Transverse colon (tissue), 4 donors: ENCODE data around the gene PPP2R5B. TPM values are rescaled to one million over a fixed set of nuclear protein-coding genes. Genes with fewer than 3 reads are reported as not detected.

Source experiments
- DNase-seq: peaks from one replicate; pipeline ENCODE4 v3.0.0-alpha.2; 2019
- H3K27ac ChIP-seq, 4 donors: fragments of 200-600 bp; sonication (generic); 2 replicates each; pipeline ENCODE4 v1.5.1; 2016 to 2018; ENCODE audit warnings: inconsistent platforms in 4 of 4
- H3K27me3 ChIP-seq: fragments of 200-600 bp; sonication (generic); 2 replicates; pipeline ENCODE4 v1.5.1; 2017; ENCODE audit warnings: inconsistent platforms
- H3K36me3 ChIP-seq, 4 donors: fragments of 200-600 bp; sonication (generic); 2 replicates each; pipeline ENCODE4 v1.5.1; 2017 to 2019; ENCODE audit warnings: inconsistent platforms in 4 of 4
- H3K4me1 ChIP-seq, 4 donors: fragments of 200-600 bp; sonication (generic); 2 replicates each; pipeline ENCODE4 v1.5.1; 2017 to 2020; ENCODE audit warnings: inconsistent platforms in 4 of 4
- H3K4me3 ChIP-seq, 4 donors: fragments of 200-600 bp; sonication (generic); 1 replicate in 1 of 4; 2 replicates in 3 of 4; pipeline versions ENCODE4 v1.5.1 to v1.6.1; 2017 to 2019; ENCODE audit warnings: inconsistent platforms in 4 of 4
- H3K9me3 ChIP-seq, 2 donors: fragments of 200-600 bp; sonication (generic); 2 replicates each; pipeline ENCODE4 v1.5.1; 2017 to 2019; ENCODE audit warnings: inconsistent platforms in 2 of 2
- EP300 ChIP-seq: sonication (generic); formaldehyde crosslinking; IDR thresholded peaks from one replicate; pipeline ENCODE4 v1.6.1; 2017; ENCODE audit warnings: antibody characterized with exemption, low read depth
- POLR2A ChIP-seq: fragments of 450-650 bp; IDR thresholded peaks from one replicate; pipeline ENCODE4 v1.6.1; 2016; ENCODE audit warnings: antibody characterized with exemption, mild to moderate bottlenecking, moderate library complexity
- POLR2AphosphoS5 ChIP-seq, 3 donors: sonication (generic); formaldehyde crosslinking; IDR thresholded peaks; one replicate each; pipeline ENCODE4 v1.6.1; 2016; ENCODE audit warnings: antibody characterized with exemption in 3 of 3
- WGBS, 2 donors: methylation state at CpG; one replicate each; pipeline ENCODE4 v1.1.5; 2018; ENCODE audit warnings: low coverage in 1 of 2; 5-methylcytosine and 5-hydroxymethylcytosine counted together
- in situ Hi-C, 4 donors: fragments of 200-750 bp; cut with MboI; loops; one replicate each; pipeline versions ENCODE4 v1.15.0 to v1.15.1; 2017; ENCODE audit warnings: low sequenced_read_pairs in 3 of 4, low pct_ligation_motif_present in 1 of 4, low pct_unique_long_range_greater_than_20kb in 1 of 4
- intact Hi-C: fragments of 100-400 bp; cut with DNase I; formaldehyde crosslinking; loops from one replicate; pipeline ENCODE4 v1.15.1; 2023; ENCODE audit warnings: low total_unique reads
- total RNA-seq, 4 donors: library from RNA; depleted of rRNA; stranded (reverse); fragments of >200 nt; gene quantifications; one replicate each; pipeline ENCODE4 v1.1.0, GENCODE V29; 2016
- TF ChIP-seq, protein P1 (sequence below), 5 experiments: fragments of 200-600 bp in 3 of 5; fragments of 450-650 bp in 2 of 5; sonication (generic) in 3 of 5; IDR thresholded peaks; 1 replicate in 2 of 5; 2 replicates in 3 of 5; pipeline ENCODE4 v1.5.1; 2016 to 2017; ENCODE audit warnings: antibody characterized with exemption in 5 of 5, inconsistent platforms in 3 of 5, mild to moderate bottlenecking in 2 of 5, moderate library complexity in 1 of 5

Gene PPP2R5B
- total RNA-seq, 4 donors from 2014 or later = 16.7 to 38.1 (median 26.8) TPM

DNA sequence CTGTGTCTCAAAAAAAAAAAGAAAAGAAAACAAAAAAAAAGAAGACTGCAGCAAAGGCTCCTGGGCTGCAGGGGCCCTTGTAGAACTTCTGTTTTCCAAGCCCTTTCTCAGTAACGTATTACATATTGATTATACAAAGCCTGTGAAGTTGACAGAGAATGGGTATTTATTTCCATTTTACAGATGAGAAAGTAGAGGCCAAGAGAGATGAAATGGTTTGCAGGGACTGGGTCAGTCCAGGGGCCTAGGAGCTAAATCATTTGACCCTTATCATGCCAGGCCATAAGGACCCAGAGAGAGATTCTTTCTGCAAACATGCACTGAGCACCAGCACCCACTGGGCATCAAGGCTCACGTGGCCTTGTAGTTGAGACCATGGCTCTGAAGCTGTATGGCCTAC is 4.5 kb downstream of the PPP2R5B start:
- DNase-seq = no peak
- intact Hi-C loops (loop anchor here (5.0 kb wide), 1 partner anchor 68 kb away; the partner anchor contains the start of gene BATF2), in situ Hi-C loops (no loop called here)
- no peaks in the 10 kb centered on the region for H3K27me3 ChIP-seq
- no peak for TF ChIP-seq EP300
- no peak for TF ChIP-seq POLR2AphosphoS5 (IDR thresholded peaks at IDR 0.05)
- TF ChIP-seq, protein P1, sequence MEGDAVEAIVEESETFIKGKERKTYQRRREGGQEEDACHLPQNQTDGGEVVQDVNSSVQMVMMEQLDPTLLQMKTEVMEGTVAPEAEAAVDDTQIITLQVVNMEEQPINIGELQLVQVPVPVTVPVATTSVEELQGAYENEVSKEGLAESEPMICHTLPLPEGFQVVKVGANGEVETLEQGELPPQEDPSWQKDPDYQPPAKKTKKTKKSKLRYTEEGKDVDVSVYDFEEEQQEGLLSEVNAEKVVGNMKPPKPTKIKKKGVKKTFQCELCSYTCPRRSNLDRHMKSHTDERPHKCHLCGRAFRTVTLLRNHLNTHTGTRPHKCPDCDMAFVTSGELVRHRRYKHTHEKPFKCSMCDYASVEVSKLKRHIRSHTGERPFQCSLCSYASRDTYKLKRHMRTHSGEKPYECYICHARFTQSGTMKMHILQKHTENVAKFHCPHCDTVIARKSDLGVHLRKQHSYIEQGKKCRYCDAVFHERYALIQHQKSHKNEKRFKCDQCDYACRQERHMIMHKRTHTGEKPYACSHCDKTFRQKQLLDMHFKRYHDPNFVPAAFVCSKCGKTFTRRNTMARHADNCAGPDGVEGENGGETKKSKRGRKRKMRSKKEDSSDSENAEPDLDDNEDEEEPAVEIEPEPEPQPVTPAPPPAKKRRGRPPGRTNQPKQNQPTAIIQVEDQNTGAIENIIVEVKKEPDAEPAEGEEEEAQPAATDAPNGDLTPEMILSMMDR (IDR thresholded peaks at IDR 0.05) = no peak
- TF ChIP-seq POLR2A = no peak
- WGBS, 2 donors = 93% methylated on average over 2 of the region's 2 CpGs
- no peak overlapping the region for H3K27ac ChIP-seq
- H3K36me3 ChIP-seq = peaks cover 0 to 26% (median 12%) of the 10 kb centered on the region in 4 donors
- no peaks in the 10 kb centered on the region for H3K9me3 ChIP-seq
- H3K4me1 ChIP-seq = peaks cover 8 to 22% (median 12%) of the 10 kb centered on the region in 4 donors
- no peak overlapping the region for H3K4me3 ChIP-seq

- Histone ChIP-seq H3K9me3 (no peaks in the 10 kb centered on the region), H3K36me3 (peaks cover 0 to 26% (median 12%) of the 10 kb centered on the region in 4 donors), H3K4me3 (no peak overlapping the region), H3K27me3 (no peaks in the 10 kb centered on the region), H3K27ac (no peak overlapping the region), H3K4me1 (peaks cover 8 to 18% (median 12%) of the 10 kb centered on the region in 4 donors)
- DNase-seq = no peak
- intact Hi-C loops (loop anchor here (5.0 kb wide), 1 partner anchor 68 kb away; the partner anchor contains the start of gene BATF2), in situ Hi-C loops (no loop called here)
- 93 to 100% methylated on average over 6 to 7 of the region's 7 CpGs for WGBS, 2 donors
- TF ChIP-seq, protein P1 (IDR thresholded peaks at IDR 0.05) = no peak
- TF ChIP-seq EP300 (no peak), POLR2AphosphoS5 (IDR thresholded peaks at IDR 0.05) (no peak), POLR2A (no peak)
Measured at GRCh38 chr11:64929625-64930024, 5.1 kb downstream of the PPP2R5B start.

DNA sequence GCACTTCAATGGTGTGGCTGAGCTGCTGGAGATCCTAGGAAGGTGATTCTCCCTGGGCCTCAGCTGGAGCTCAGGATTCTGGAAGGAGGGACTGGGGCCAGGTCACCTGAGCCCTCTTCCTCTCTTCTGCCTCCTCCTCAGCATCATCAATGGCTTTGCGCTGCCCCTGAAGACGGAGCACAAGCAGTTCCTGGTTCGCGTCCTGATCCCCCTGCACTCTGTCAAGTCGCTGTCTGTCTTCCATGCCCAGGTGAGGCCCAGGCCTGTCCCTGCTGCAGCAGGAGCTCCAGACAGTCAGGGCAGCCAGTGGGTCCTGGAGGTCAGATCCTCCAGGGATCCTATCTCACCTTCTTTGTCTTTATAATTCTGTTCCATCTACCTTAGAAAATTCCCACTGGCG is 5.9 kb downstream of the PPP2R5B start:
- H3K4me3 ChIP-seq = no peak overlapping the region
- in situ Hi-C loops = no loop called here
- peaks cover 0 to 26% (median 12%) of the 10 kb centered on the region in 4 donors for H3K36me3 ChIP-seq
- H3K27ac ChIP-seq = no peak overlapping the region
- no peaks in the 10 kb centered on the region for H3K9me3 ChIP-seq
- no peak for TF ChIP-seq EP300
- TF ChIP-seq POLR2AphosphoS5 (IDR thresholded peaks at IDR 0.05) = no peak
- TF ChIP-seq POLR2A = no peak
- TF ChIP-seq, protein P1 (IDR thresholded peaks at IDR 0.05) = no peak
- H3K4me1 ChIP-seq = peaks cover 8 to 12% (median 9%) of the 10 kb centered on the region in 4 donors
- intact Hi-C loops = no loop called here
- 100% methylated on average over 1 to 6 of the region's 6 CpGs for WGBS, 2 donors
- H3K27me3 ChIP-seq = no peaks in the 10 kb centered on the region
- no peak for DNase-seq

DNA sequence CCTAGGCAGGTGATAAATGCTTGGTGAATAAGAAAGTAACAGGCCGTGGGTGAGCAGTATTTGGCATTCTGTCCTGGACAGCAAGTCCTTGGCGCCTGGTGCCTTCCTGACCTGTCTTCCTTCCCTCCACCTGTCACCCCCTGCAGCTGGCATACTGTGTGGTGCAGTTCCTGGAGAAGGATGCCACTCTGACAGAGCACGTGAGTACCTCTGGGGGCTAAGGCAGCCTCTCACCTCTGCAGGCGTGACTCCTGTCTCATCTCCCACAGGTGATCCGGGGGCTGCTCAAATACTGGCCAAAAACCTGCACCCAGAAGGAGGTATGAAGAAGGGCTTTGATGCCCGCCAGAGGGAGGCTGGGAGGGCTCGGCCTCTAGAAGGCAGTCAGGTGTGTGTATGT is 6.8 kb downstream of the PPP2R5B start:
- no peak for TF ChIP-seq EP300
- no peak for TF ChIP-seq POLR2A
- TF ChIP-seq POLR2AphosphoS5 (IDR thresholded peaks at IDR 0.05) = no peak
- TF ChIP-seq, protein P1 (IDR thresholded peaks at IDR 0.05) = no peak
- 99 to 100% methylated on average over 2 to 7 of the region's 7 CpGs for WGBS, 2 donors
- Histone ChIP-seq H3K27ac (no peak overlapping the region), H3K9me3 (no peaks in the 10 kb centered on the region), H3K36me3 (peaks cover 0 to 26% (median 12%) of the 10 kb centered on the region in 4 donors), H3K4me1 (peaks cover 0 to 3% (median 0%) of the 10 kb centered on the region in 4 donors), H3K27me3 (no peaks in the 10 kb centered on the region), H3K4me3 (no peak overlapping the region)
- DNase-seq = no peak
- in situ Hi-C loops = no loop called here
- intact Hi-C loops = no loop called here
